ENCODE measurements around the gene IKZF2.

The IKZF2 gene

GRCh38 chr2:212990697-212991096 is 160.7 kb downstream of the IKZF2 start:
- H3K9me3 ChIP-seq (ENCODE audit: control insufficient read depth in 1 of 2, low read length in 2 of 2) = no peaks in the 10 kb centered on the region
- no peaks in the 10 kb centered on the region for H3K36me3 ChIP-seq (ENCODE audit: control insufficient read depth in 1 of 2, insufficient read depth in 2 of 2, low read length in 2 of 2)
- no peaks in the 10 kb centered on the region for H3K4me1 ChIP-seq (ENCODE audit: control insufficient read depth in 1 of 2, insufficient read depth in 2 of 2, low read length in 2 of 2)
- H3K9ac ChIP-seq (ENCODE audit: low read depth in 1 of 2, low read length in 2 of 2) = no peak overlapping the region
- H3K27me3 ChIP-seq (ENCODE audit: control insufficient read depth in 1 of 2, insufficient read depth in 2 of 2, low read length in 2 of 2) = no peaks in the 10 kb centered on the region
- H3K4me3 ChIP-seq (ENCODE audit: low read depth in 1 of 2, low read length in 2 of 2) = no peak overlapping the region
- no peak overlapping the region for H3K27ac ChIP-seq (ENCODE audit: low read depth, low read length)

DNA sequence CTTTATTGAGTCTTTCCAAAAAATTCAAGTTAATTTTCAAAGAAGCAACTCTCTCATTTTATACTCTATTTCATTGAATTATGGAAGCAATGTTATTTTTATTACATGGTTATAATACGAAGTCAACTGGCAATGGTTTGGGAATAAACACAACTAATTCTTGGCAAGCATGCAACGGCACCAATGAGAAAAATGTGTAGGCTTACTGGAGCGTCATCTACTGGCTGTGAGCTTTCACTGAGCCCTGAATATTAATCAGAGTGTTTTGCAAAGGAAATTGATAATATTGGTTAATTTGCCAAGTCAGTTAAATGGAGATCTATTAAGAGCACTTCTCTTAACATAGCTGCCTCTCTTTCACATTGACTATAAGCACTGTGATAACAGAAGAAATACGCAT is 163.9 kb downstream of the IKZF2 start:
- Histone ChIP-seq H3K4me3 (ENCODE audit: low read depth in 1 of 2, low read length in 2 of 2) (no peak overlapping the region), H3K9ac (ENCODE audit: low read depth in 1 of 2, low read length in 2 of 2) (no peak overlapping the region), H3K36me3 (ENCODE audit: control insufficient read depth in 1 of 2, insufficient read depth in 2 of 2, low read length in 2 of 2) (no peaks in the 10 kb centered on the region), H3K9me3 (ENCODE audit: control insufficient read depth in 1 of 2, low read length in 2 of 2) (no peaks in the 10 kb centered on the region), H3K4me1 (ENCODE audit: control insufficient read depth in 1 of 2, insufficient read depth in 2 of 2, low read length in 2 of 2) (no peaks in the 10 kb centered on the region), H3K27me3 (ENCODE audit: control insufficient read depth in 1 of 2, insufficient read depth in 2 of 2, low read length in 2 of 2) (no peaks in the 10 kb centered on the region), H3K27ac (ENCODE audit: low read depth, low read length) (no peak overlapping the region)

- no peaks in the 10 kb centered on the region for H3K9me3 ChIP-seq (ENCODE audit: control insufficient read depth in 1 of 2, low read length in 2 of 2)
- no peak overlapping the region for H3K4me3 ChIP-seq (ENCODE audit: low read depth in 1 of 2, low read length in 2 of 2)
- no peaks in the 10 kb centered on the region for H3K36me3 ChIP-seq (ENCODE audit: control insufficient read depth in 1 of 2, insufficient read depth in 2 of 2, low read length in 2 of 2)
- no peak overlapping the region for H3K9ac ChIP-seq (ENCODE audit: low read depth in 1 of 2, low read length in 2 of 2)
- H3K27ac ChIP-seq (ENCODE audit: low read depth, low read length) = no peak overlapping the region
- H3K27me3 ChIP-seq (ENCODE audit: control insufficient read depth in 1 of 2, insufficient read depth in 2 of 2, low read length in 2 of 2) = no peaks in the 10 kb centered on the region
- no peaks in the 10 kb centered on the region for H3K4me1 ChIP-seq (ENCODE audit: control insufficient read depth in 1 of 2, insufficient read depth in 2 of 2, low read length in 2 of 2)
Observed at GRCh38 chr2:212984129-212984528, 167.3 kb downstream of the IKZF2 start.

GRCh38 chr2:212979799-212980198 is 171.6 kb downstream of the IKZF2 start:
- H3K9ac ChIP-seq (ENCODE audit: low read depth in 1 of 2, low read length in 2 of 2) = no peak overlapping the region
- H3K27me3 ChIP-seq (ENCODE audit: control insufficient read depth in 1 of 2, insufficient read depth in 2 of 2, low read length in 2 of 2) = no peaks in the 10 kb centered on the region
- no peaks in the 10 kb centered on the region for H3K36me3 ChIP-seq (ENCODE audit: control insufficient read depth in 1 of 2, insufficient read depth in 2 of 2, low read length in 2 of 2)
- H3K4me1 ChIP-seq (ENCODE audit: control insufficient read depth in 1 of 2, insufficient read depth in 2 of 2, low read length in 2 of 2) = no peaks in the 10 kb centered on the region
- H3K27ac ChIP-seq (ENCODE audit: low read depth, low read length) = no peak overlapping the region
- no peak overlapping the region for H3K4me3 ChIP-seq (ENCODE audit: low read depth in 1 of 2, low read length in 2 of 2)
- no peaks in the 10 kb centered on the region for H3K9me3 ChIP-seq (ENCODE audit: control insufficient read depth in 1 of 2, low read length in 2 of 2)

- H3K27ac ChIP-seq (ENCODE audit: low read depth, low read length) = no peak overlapping the region
Observed at GRCh38 chr2:212979046-212979612, 172.3 kb downstream of the IKZF2 start.

GRCh38 chr2:212977152-212977551 is 174.3 kb downstream of the IKZF2 start:
- no peaks in the 10 kb centered on the region for H3K27me3 ChIP-seq (ENCODE audit: control insufficient read depth in 1 of 2, insufficient read depth in 2 of 2, low read length in 2 of 2)
- H3K9me3 ChIP-seq (ENCODE audit: control insufficient read depth in 1 of 2, low read length in 2 of 2) = no peaks in the 10 kb centered on the region
- H3K27ac ChIP-seq (ENCODE audit: low read depth, low read length) = no peak overlapping the region
- H3K4me1 ChIP-seq (ENCODE audit: control insufficient read depth in 1 of 2, insufficient read depth in 2 of 2, low read length in 2 of 2) = no peaks in the 10 kb centered on the region
- H3K9ac ChIP-seq (ENCODE audit: low read depth in 1 of 2, low read length in 2 of 2) = no peak overlapping the region
- H3K4me3 ChIP-seq (ENCODE audit: low read depth in 1 of 2, low read length in 2 of 2) = no peak overlapping the region
- H3K36me3 ChIP-seq (ENCODE audit: control insufficient read depth in 1 of 2, insufficient read depth in 2 of 2, low read length in 2 of 2) = no peaks in the 10 kb centered on the region

More at GRCh38 chr2:212979046-212979612, 172.3 kb downstream of the IKZF2 start:
- Histone ChIP-seq H3K36me3 (ENCODE audit: control insufficient read depth in 1 of 2, insufficient read depth in 2 of 2, low read length in 2 of 2) (no peaks in the 10 kb centered on the region), H3K4me1 (ENCODE audit: control insufficient read depth in 1 of 2, insufficient read depth in 2 of 2, low read length in 2 of 2) (no peaks in the 10 kb centered on the region), H3K4me3 (ENCODE audit: low read depth in 1 of 2, low read length in 2 of 2) (no peak overlapping the region), H3K27me3 (ENCODE audit: control insufficient read depth in 1 of 2, insufficient read depth in 2 of 2, low read length in 2 of 2) (no peaks in the 10 kb centered on the region), H3K9me3 (ENCODE audit: control insufficient read depth in 1 of 2, low read length in 2 of 2) (no peaks in the 10 kb centered on the region), H3K9ac (ENCODE audit: low read depth in 1 of 2, low read length in 2 of 2) (no peak overlapping the region)

DNA sequence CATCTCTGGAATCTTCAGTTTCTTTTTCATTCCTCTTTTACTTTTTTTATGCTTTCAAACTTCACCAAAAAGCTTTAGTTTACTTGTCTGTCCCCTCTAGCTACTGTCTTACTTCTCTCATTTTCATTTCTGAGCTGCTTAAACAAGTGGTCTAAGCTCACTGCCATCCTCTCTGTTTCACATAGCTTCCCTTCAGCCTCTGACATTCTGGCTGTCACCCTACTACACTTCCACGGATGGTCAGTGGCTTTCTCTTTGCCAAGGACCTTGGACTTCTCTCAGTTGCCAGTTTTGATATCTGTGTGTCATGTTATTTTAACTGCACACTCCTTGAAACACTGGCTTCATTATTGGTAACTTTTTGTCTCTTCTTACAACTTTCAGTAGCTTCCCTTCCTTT is 176.1 kb downstream of the IKZF2 start:
- H3K4me1 ChIP-seq (ENCODE audit: control insufficient read depth in 1 of 2, insufficient read depth in 2 of 2, low read length in 2 of 2) = no peaks in the 10 kb centered on the region
- no peaks in the 10 kb centered on the region for H3K27me3 ChIP-seq (ENCODE audit: control insufficient read depth in 1 of 2, insufficient read depth in 2 of 2, low read length in 2 of 2)
- no peaks in the 10 kb centered on the region for H3K36me3 ChIP-seq (ENCODE audit: control insufficient read depth in 1 of 2, insufficient read depth in 2 of 2, low read length in 2 of 2)
- no peak overlapping the region for H3K4me3 ChIP-seq (ENCODE audit: low read depth in 1 of 2, low read length in 2 of 2)
- no peaks in the 10 kb centered on the region for H3K9me3 ChIP-seq (ENCODE audit: control insufficient read depth in 1 of 2, low read length in 2 of 2)
- H3K9ac ChIP-seq (ENCODE audit: low read depth in 1 of 2, low read length in 2 of 2) = no peak overlapping the region
- no peak overlapping the region for H3K27ac ChIP-seq (ENCODE audit: low read depth, low read length)

DNA sequence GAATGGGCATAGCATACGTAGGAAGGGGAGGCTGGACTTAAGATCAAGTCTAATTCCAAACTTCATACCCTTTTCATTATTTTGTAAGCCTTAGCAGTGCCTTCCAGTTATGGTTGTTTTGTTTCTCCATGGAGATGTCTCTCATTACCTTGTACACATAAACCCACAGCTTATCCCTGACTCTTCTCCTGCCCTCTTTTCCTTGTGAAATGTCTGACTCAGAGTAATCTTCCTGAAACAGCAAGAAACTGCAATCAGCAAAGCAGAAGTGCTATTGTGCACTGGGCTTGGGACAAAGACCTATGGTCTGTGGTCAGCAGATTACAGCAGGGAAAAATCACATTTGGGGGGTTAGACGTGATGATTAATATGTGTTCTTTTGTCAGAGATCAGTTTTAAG is 176.7 kb downstream of the IKZF2 start:
- Histone ChIP-seq H3K4me3 (ENCODE audit: low read depth in 1 of 2, low read length in 2 of 2) (no peak overlapping the region), H3K9ac (ENCODE audit: low read depth in 1 of 2, low read length in 2 of 2) (no peak overlapping the region), H3K27ac (ENCODE audit: low read depth, low read length) (no peak overlapping the region), H3K9me3 (ENCODE audit: control insufficient read depth in 1 of 2, low read length in 2 of 2) (no peaks in the 10 kb centered on the region), H3K36me3 (ENCODE audit: control insufficient read depth in 1 of 2, insufficient read depth in 2 of 2, low read length in 2 of 2) (no peaks in the 10 kb centered on the region), H3K27me3 (ENCODE audit: control insufficient read depth in 1 of 2, insufficient read depth in 2 of 2, low read length in 2 of 2) (no peaks in the 10 kb centered on the region), H3K4me1 (ENCODE audit: control insufficient read depth in 1 of 2, insufficient read depth in 2 of 2, low read length in 2 of 2) (no peaks in the 10 kb centered on the region)

- H3K4me1 ChIP-seq (ENCODE audit: control insufficient read depth in 1 of 2, insufficient read depth in 2 of 2, low read length in 2 of 2) = no peaks in the 10 kb centered on the region
- no peak overlapping the region for H3K27ac ChIP-seq (ENCODE audit: low read depth, low read length)
- no peaks in the 10 kb centered on the region for H3K27me3 ChIP-seq (ENCODE audit: control insufficient read depth in 1 of 2, insufficient read depth in 2 of 2, low read length in 2 of 2)
- no peaks in the 10 kb centered on the region for H3K9me3 ChIP-seq (ENCODE audit: control insufficient read depth in 1 of 2, low read length in 2 of 2)
- H3K4me3 ChIP-seq (ENCODE audit: low read depth in 1 of 2, low read length in 2 of 2) = no peak overlapping the region
- no peaks in the 10 kb centered on the region for H3K36me3 ChIP-seq (ENCODE audit: control insufficient read depth in 1 of 2, insufficient read depth in 2 of 2, low read length in 2 of 2)
- no peak overlapping the region for H3K9ac ChIP-seq (ENCODE audit: low read depth in 1 of 2, low read length in 2 of 2)
Observed at GRCh38 chr2:212973347-212973746, 178.1 kb downstream of the IKZF2 start.

DNA sequence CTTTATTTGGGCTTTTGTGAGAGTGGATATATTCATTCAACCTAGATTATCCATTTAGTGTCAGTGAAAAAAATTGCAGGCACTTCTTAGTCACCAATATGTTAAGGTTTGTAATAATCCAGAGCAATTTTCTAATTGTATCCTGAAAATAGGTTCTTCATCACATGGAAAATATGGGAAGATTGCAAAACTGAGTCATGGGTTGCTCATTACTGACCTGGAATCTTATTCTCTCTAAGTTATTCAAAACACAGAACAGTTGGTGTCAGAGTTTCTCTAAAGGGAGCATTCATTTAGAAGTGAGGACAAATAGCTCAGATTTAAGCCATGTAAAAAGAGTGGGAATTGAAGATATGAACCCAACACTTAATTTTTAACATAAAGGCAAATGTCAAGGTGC is 181.3 kb downstream of the IKZF2 start:
- H3K27ac ChIP-seq (ENCODE audit: low read depth, low read length) = no peak overlapping the region

More for the DNA sequence above, 181.3 kb downstream of the IKZF2 start:
- no peaks in the 10 kb centered on the region for H3K36me3 ChIP-seq (ENCODE audit: control insufficient read depth in 1 of 2, insufficient read depth in 2 of 2, low read length in 2 of 2)
- no peaks in the 10 kb centered on the region for H3K27me3 ChIP-seq (ENCODE audit: control insufficient read depth in 1 of 2, insufficient read depth in 2 of 2, low read length in 2 of 2)
- H3K4me1 ChIP-seq (ENCODE audit: control insufficient read depth in 1 of 2, insufficient read depth in 2 of 2, low read length in 2 of 2) = no peaks in the 10 kb centered on the region
- no peaks in the 10 kb centered on the region for H3K9me3 ChIP-seq (ENCODE audit: control insufficient read depth in 1 of 2, low read length in 2 of 2)
- no peak overlapping the region for H3K9ac ChIP-seq (ENCODE audit: low read depth in 1 of 2, low read length in 2 of 2)
- H3K4me3 ChIP-seq (ENCODE audit: low read depth in 1 of 2, low read length in 2 of 2) = no peak overlapping the region
